ENCODE data around the gene COL20A1.

DNA sequence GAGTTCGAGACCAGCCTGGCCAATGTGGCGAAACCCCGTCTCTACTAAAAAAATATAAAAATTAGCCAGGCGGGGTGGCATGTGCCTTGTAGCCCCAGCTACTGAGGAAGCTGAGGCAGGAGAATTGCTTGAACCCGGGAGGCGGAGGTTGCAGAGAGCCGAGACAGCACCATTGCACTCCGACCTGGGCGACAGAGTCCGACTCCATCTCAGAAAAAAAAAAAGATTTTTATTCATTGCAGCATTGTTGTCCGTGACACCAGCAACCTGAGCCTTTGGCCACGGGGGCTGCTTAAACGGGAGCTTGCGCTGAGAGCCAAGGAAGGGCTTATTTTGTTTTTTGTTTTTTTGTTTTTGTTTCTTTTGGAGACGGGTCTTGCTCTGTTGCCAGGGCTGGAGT, 13.1 kb upstream of the COL20A1 start:
- TF ChIP-seq, protein P1, sequence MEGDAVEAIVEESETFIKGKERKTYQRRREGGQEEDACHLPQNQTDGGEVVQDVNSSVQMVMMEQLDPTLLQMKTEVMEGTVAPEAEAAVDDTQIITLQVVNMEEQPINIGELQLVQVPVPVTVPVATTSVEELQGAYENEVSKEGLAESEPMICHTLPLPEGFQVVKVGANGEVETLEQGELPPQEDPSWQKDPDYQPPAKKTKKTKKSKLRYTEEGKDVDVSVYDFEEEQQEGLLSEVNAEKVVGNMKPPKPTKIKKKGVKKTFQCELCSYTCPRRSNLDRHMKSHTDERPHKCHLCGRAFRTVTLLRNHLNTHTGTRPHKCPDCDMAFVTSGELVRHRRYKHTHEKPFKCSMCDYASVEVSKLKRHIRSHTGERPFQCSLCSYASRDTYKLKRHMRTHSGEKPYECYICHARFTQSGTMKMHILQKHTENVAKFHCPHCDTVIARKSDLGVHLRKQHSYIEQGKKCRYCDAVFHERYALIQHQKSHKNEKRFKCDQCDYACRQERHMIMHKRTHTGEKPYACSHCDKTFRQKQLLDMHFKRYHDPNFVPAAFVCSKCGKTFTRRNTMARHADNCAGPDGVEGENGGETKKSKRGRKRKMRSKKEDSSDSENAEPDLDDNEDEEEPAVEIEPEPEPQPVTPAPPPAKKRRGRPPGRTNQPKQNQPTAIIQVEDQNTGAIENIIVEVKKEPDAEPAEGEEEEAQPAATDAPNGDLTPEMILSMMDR (IDR thresholded peaks at IDR 0.05): no peak
- TF ChIP-seq POLR2A (IDR thresholded peaks at IDR 0.05): no peak

All from right lobe of liver (tissue), 4 donors.